K562 (cell line): ENCODE data around the gene GARRE1. TPM values are rescaled to one million over a fixed set of nuclear protein-coding genes. Genes with fewer than 3 reads are reported as not detected.

Experiments
- ATAC-seq: fragments of 200-7000 bp; cut with Tn5 transposase; 3 replicates; pipeline ENCODE4 v1.9.1; 2020; ENCODE audit warnings: moderate library complexity
- Bru-seq: library from RNA; stranded (reverse); fragments of 400-500 nt; gene quantifications from one replicate; lab custom pipeline; 2021; lab: Mats Ljungman, UMichigan
- BruChase-seq, 2 experiments: library from RNA; stranded (reverse); fragments of 400-500 nt; gene quantifications; one replicate each; lab custom pipeline; 2021; lab: Mats Ljungman, UMichigan
- BruUV-seq: library from RNA; stranded (reverse); fragments of 400-500 nt; replicated peaks from 2 replicates; lab custom pipeline; 2021; lab: Mats Ljungman, UMichigan
- CTCF ChIA-PET: fragments of 300-600 bp; formaldehyde crosslinking; extraction: SDS; loops from one replicate; lab custom pipeline; 2021; ENCODE audit warnings: low intra/inter-chr PET ratio; lab: Yijun Ruan, JAX
- POLR2A ChIA-PET: fragments of 300-600, 350-650 bp; sonication (Branson Sonifier 250); formaldehyde crosslinking; extraction: SDS; loops from one replicate; lab custom pipeline; 2021; ENCODE audit warnings: antibody characterized with exemption, inconsistent platforms; lab: Yijun Ruan, JAX
- DNase-seq, 4 experiments: peaks; one replicate each; pipeline versions ENCODE4 v3.0.0 to v3.0.0-alpha.2; 2011 to 2018; ENCODE audit warnings: low spot score in 3 of 4, mixed read lengths in 3 of 4; ENCODE audit errors: extremely low read depth in 1 of 4
- FAIRE-seq: peaks from 2 replicates; lab custom pipeline; 2011; peaks lifted over from hg19 to GRCh38; lab: Jason Lieb, UNC
- H2AFZ ChIP-seq: 2 replicates; pipeline ENCODE4 v1.6.0; 2011; ENCODE audit warnings: low read depth, low read length, control low read depth, inconsistent platforms
- H3K27ac ChIP-seq: fragments of 200-600 bp; 3 replicates; pipeline ENCODE4 v1.8.0; 2011; ENCODE audit warnings: low read depth, mild to moderate bottlenecking, control low read depth, inconsistent platforms, low read length, moderate library complexity, mixed read lengths; ENCODE audit errors: extremely low read depth
- H3K27me3 ChIP-seq, 2 experiments: fragments of 300-600 bp in 1 of 2; 2 replicates in 1 of 2; 3 replicates in 1 of 2; pipeline versions ENCODE4 v1.6.0 to v1.8.0; 2011; ENCODE audit warnings: inconsistent platforms in 2 of 2, low read length in 2 of 2, mild to moderate bottlenecking in 1 of 2, mixed read lengths in 1 of 2, moderate library complexity in 1 of 2; ENCODE audit not compliant: control insufficient read depth in 2 of 2, insufficient read depth in 2 of 2
- H3K36me3 ChIP-seq: fragments of 300-600 bp; 3 replicates; pipeline ENCODE4 v1.8.0; 2011; ENCODE audit warnings: mild to moderate bottlenecking, low read length, inconsistent platforms; ENCODE audit not compliant: control insufficient read depth, insufficient read depth
- H3K4me1 ChIP-seq, 2 experiments: fragments of 200-600 bp in 1 of 2; replicated peaks in 1 of 2; 2 replicates in 1 of 2; 3 replicates in 1 of 2; pipeline versions ENCODE4 v1.5.1 to v1.8.0; 2011; ENCODE audit warnings: inconsistent platforms in 2 of 2, low read length in 2 of 2, mild to moderate bottlenecking in 1 of 2, mixed read lengths in 1 of 2, moderate library complexity in 1 of 2; ENCODE audit not compliant: control insufficient read depth in 2 of 2, insufficient read depth in 2 of 2
- H3K4me2 ChIP-seq: 2 replicates; pipeline ENCODE4 v1.6.1; 2011; ENCODE audit warnings: low read length, control low read depth, inconsistent platforms, mixed read lengths; ENCODE audit not compliant: insufficient read depth
- H3K4me3 ChIP-seq: fragments of 200-600 bp; sonication (generic), shearing (Covaris generic); 2 replicates; pipeline ENCODE4 v1.5.1; 2016; ENCODE audit warnings: control low read depth, inconsistent platforms
- H3K79me2 ChIP-seq: fragments of 200-600 bp; 3 replicates; pipeline ENCODE4 v1.8.0; 2011; ENCODE audit warnings: low read length, inconsistent platforms; ENCODE audit not compliant: control insufficient read depth, insufficient read depth
- H3K9ac ChIP-seq, 2 experiments: 2 replicates each; pipeline versions ENCODE4 v1.6.0 to v1.6.1; 2011; ENCODE audit warnings: low read depth in 2 of 2, low read length in 2 of 2, control low read depth in 1 of 2, inconsistent platforms in 1 of 2, mild to moderate bottlenecking in 1 of 2, mixed read lengths in 1 of 2; ENCODE audit not compliant: insufficient read depth in 1 of 2
- H3K9me1 ChIP-seq: one replicate; pipeline ENCODE4 v1.6.0; 2011; ENCODE audit warnings: inconsistent platforms, mild to moderate bottlenecking, low read length, moderate library complexity; ENCODE audit not compliant: control insufficient read depth, insufficient read depth
- H3K9me3 ChIP-seq: replicated peaks from 2 replicates; pipeline ENCODE4 v1.5.1; 2011; ENCODE audit warnings: low read depth, low read length, inconsistent platforms; ENCODE audit not compliant: control insufficient read depth, insufficient read depth
- H4K20me1 ChIP-seq: replicated peaks from 2 replicates; pipeline ENCODE4 v1.6.1; 2011; ENCODE audit warnings: low read length, inconsistent platforms, mixed read lengths; ENCODE audit not compliant: control insufficient read depth, insufficient read depth
- ATF1 ChIP-seq, 2 experiments: fragments of 450-650 bp in 1 of 2; IDR thresholded peaks; 2 replicates each; pipeline ENCODE4 v1.6.1; 2016; ENCODE audit warnings: missing compliant biosample characterization in 1 of 2, missing genetic modification characterization in 1 of 2
- CHCHD3 ChIP-seq: fragments of 250-450 bp; sonication (Bioruptor Pico); IDR thresholded peaks from 2 replicates; pipeline ENCODE4 v2.1.2; 2022; ENCODE audit warnings: mild to moderate bottlenecking
- KLF16 ChIP-seq: IDR thresholded peaks from 2 replicates; pipeline ENCODE4 v1.6.1; 2016; ENCODE audit warnings: antibody characterized with exemption
- KLF6 ChIP-seq: fragments of 250-450 bp; sonication (Bioruptor Pico); IDR thresholded peaks from 2 replicates; pipeline ENCODE4 v1.4.0; 2020; ENCODE audit warnings: mild to moderate bottlenecking, moderate library complexity, borderline replicate concordance
- MTA1 ChIP-seq: fragments of 450-650 bp; IDR thresholded peaks from 2 replicates; pipeline ENCODE4 v1.6.1; 2017; ENCODE audit warnings: borderline replicate concordance
- NCOR1 ChIP-seq: fragments of 450-650 bp; IDR thresholded peaks from 2 replicates; pipeline ENCODE4 v1.6.1; 2016; ENCODE audit warnings: mild to moderate bottlenecking, moderate library complexity
- THRA ChIP-seq: fragments of 450-650 bp; IDR thresholded peaks from 2 replicates; pipeline ENCODE4 v1.6.1; 2017; ENCODE audit warnings: mild to moderate bottlenecking, moderate library complexity
- ZBTB1 ChIP-seq: sonication (generic); formaldehyde crosslinking; IDR thresholded peaks from 2 replicates; pipeline ENCODE4 v1.8.1; 2023; ENCODE audit warnings: missing genetic modification reagents, low read depth, mild to moderate bottlenecking, borderline replicate concordance
- ZNF79 ChIP-seq: fragments of 250-450 bp; sonication (Bioruptor Pico); IDR thresholded peaks from 2 replicates; pipeline ENCODE4 v1.4.0; 2020; ENCODE audit warnings: low read depth, mild to moderate bottlenecking, moderate library complexity
- WGBS: fragments of 100-300 bp; shearing (Covaris generic); methylation state at CpG from one replicate; pipeline ENCODE4 v1.1.6; 2016; ENCODE audit warnings: low coverage, mixed read lengths; ENCODE audit not compliant: insufficient coverage; ENCODE audit errors: missing lambda C conversion rate; 5-methylcytosine and 5-hydroxymethylcytosine counted together
- in situ Hi-C: fragments of 300-500 bp; cut with MboI; formaldehyde crosslinking; loops from 4 replicates; pipeline ENCODE4 v1.15.0; 2018; ENCODE audit warnings: inconsistent platforms, mixed read lengths
- intact Hi-C: fragments of 100-400 bp; cut with micrococcal nuclease; formaldehyde crosslinking; loops from 2 replicates; pipeline ENCODE4 v1.14.2; 2022
- long read RNA-seq, 3 experiments: library from polyadenylated mRNA in 2 of 3; library from RNA in 1 of 3; unstranded in 2 of 3; stranded (forward) in 1 of 3; transcript quantifications; one replicate each; pipeline ENCODE4 v2.0.0, GENCODE V29; 2019 to 2022
- polyA minus RNA-seq, 3 experiments: library from RNA; depleted of rRNA, polyadenylated mRNA; stranded (reverse); fragments of >200 nt; gene quantifications; 2 replicates each; pipeline ENCODE4 v1.2.3, GENCODE V29; 2011
- polyA plus RNA-seq, 8 experiments: library from polyadenylated mRNA; depleted of rRNA in 4 of 8; stranded (reverse) in 5 of 8; unstranded in 3 of 8; fragments of >200 nt; fragmentation: Nextera tagmentation in 2 of 8; fragmentation: Illumina TruSeq in 1 of 8; extraction: Ambion mirVana in 2 of 8; extraction: Trizol in 1 of 8; gene quantifications; 2 replicates each; pipeline versions ENCODE4 v1.2.1 to v1.2.3, GENCODE V29; 2011 to 2014; ENCODE audit warnings: inconsistent platforms in 1 of 8, missing spikeins in 1 of 8
- total RNA-seq, 7 experiments: library from RNA; depleted of rRNA in 6 of 7; stranded (reverse); fragments of >200 nt in 6 of 7; fragmentation: Illumina TruSeq in 2 of 7; extraction: Trizol in 2 of 7; gene quantifications; 2 replicates each; pipeline versions ENCODE4 v1.2.1 to v1.2.3, GENCODE V29; 2011 to 2021; ENCODE audit warnings: low replicate concordance in 1 of 7
- TF ChIP-seq, protein P1 (sequence below): sonication (generic); formaldehyde crosslinking; IDR thresholded peaks from 2 replicates; pipeline ENCODE4 v1.8.1; 2023; ENCODE audit warnings: mild to moderate bottlenecking, missing genetic modification reagents, moderate library complexity

The GARRE1 gene, protein sequence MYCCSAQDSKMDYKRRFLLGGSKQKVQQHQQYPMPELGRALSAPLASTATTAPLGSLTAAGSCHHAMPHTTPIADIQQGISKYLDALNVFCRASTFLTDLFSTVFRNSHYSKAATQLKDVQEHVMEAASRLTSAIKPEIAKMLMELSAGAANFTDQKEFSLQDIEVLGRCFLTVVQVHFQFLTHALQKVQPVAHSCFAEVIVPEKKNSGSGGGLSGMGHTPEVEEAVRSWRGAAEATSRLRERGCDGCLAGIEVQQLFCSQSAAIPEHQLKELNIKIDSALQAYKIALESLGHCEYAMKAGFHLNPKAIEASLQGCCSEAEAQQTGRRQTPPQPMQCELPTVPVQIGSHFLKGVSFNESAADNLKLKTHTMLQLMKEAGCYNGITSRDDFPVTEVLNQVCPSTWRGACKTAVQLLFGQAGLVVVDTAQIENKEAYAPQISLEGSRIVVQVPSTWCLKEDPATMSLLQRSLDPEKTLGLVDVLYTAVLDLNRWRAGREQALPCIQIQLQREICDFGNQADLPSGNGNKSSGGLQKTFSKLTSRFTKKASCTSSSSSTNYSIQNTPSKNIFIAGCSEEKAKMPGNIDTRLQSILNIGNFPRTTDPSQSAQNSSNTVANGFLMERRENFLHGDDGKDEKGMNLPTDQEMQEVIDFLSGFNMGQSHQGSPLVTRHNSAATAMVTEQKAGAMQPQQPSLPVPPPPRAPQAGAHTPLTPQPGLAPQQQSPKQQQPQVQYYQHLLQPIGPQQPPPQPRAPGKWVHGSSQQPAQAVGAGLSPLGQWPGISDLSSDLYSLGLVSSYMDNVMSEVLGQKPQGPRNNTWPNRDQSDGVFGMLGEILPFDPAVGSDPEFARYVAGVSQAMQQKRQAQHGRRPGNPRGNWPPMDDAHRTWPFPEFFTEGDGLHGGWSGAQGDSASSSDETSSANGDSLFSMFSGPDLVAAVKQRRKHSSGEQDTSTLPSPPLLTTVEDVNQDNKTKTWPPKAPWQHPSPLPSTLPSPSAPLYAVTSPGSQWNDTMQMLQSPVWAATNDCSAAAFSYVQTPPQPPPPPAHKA (N-terminal part only)
- 22.1 and 52.0 TPM in 2 replicates for total RNA-seq (2011; cell fraction: chromatin; rRNA removed; ENCODE audit: low replicate concordance)
- total RNA-seq (2011; cell fraction: nucleolus; rRNA removed), result 15.7 and 16.2 TPM in 2 replicates
- 17.7 and 19.2 TPM in 2 replicates for total RNA-seq (2011; cell fraction: nucleoplasm; rRNA removed)
- total RNA-seq (2014; rRNA removed) (7.4 and 8.0 TPM in 2 replicates), total RNA-seq (2014; rRNA removed; fragmentation: Illumina TruSeq; extraction: Trizol) (8.2 and 9.3 TPM in 2 replicates), total RNA-seq (2015; rRNA removed; fragmentation: Illumina TruSeq; extraction: Trizol) (5.4 and 6.0 TPM in 2 replicates), total RNA-seq (2021) (11.2 and 12.8 TPM in 2 replicates), polyA plus RNA-seq (2011; rRNA removed) (10.0 and 10.9 TPM in 2 replicates), polyA plus RNA-seq (2014; fragmentation: Illumina TruSeq; extraction: Trizol) (7.5 and 8.4 TPM in 2 replicates), polyA plus RNA-seq (2014; fragmentation: Nextera tagmentation; extraction: Ambion mirVana) (1 to 10 TPM; 1.6 to 4.1 TPM), polyA plus RNA-seq (2014; rRNA removed) (7.5 and 7.7 TPM in 2 replicates), polyA minus RNA-seq (2011; rRNA and poly(A)+ RNA removed) (10.5 and 11.8 TPM in 2 replicates), Bru-seq, nascent RNA (percentile 65 among the genes with signal in this experiment), BruChase-seq, experiment 1, labeled RNA remaining after a 2-hour chase (percentile 67 among the genes with signal in this experiment), BruChase-seq, experiment 2, labeled RNA remaining after a 6-hour chase (percentile 68 among the genes with signal in this experiment)
- polyA plus RNA-seq (2011; cell fraction: cytosol; rRNA removed), result 12.0 and 12.4 TPM in 2 replicates
- polyA plus RNA-seq (2011; cell fraction: nucleus; rRNA removed), result 10.6 and 15.7 TPM in 2 replicates
- 8.0 and 12.3 TPM in 2 replicates for polyA plus RNA-seq (2012)
- polyA minus RNA-seq (2011; cell fraction: cytosol; rRNA and poly(A)+ RNA removed), result 7.3 and 8.7 TPM in 2 replicates
- polyA minus RNA-seq (2011; cell fraction: nucleus; rRNA and poly(A)+ RNA removed), result 8.9 and 11.8 TPM in 2 replicates
- long read RNA-seq, experiment 1, full-length matches to known transcripts, result 5 of 34 reads
- long read RNA-seq, experiment 1, partial matches to known transcripts, result 11 of 34 reads
- long read RNA-seq, experiment 1, other reads (novel, unspliced or antisense), result 18 of 34 reads
- long read RNA-seq, experiment 2, partial matches to known transcripts, result 0 of 14 reads
- long read RNA-seq, experiment 2, other reads (novel, unspliced or antisense), result 14 of 14 reads
- long read RNA-seq, experiment 3, partial matches to known transcripts, result 0 of 2 reads
- long read RNA-seq, experiment 3, other reads (novel, unspliced or antisense), result 2 of 2 reads

- H3K27me3 ChIP-seq, result no peaks in the 10 kb centered on the region
- peak; percentile 94 for ATAC-seq
- no peaks in the 10 kb centered on the region for H3K9me1 ChIP-seq
- POLR2A ChIA-PET, result no interaction called here
- intact Hi-C loops, result no loop called here
- H3K27ac ChIP-seq, result peak within 1 kb of the TSS; percentile 82
- CTCF ChIA-PET, result no interaction called here
- no peaks in the 10 kb centered on the region for H3K9me3 ChIP-seq
- no peaks in the 10 kb centered on the region for H4K20me1 ChIP-seq
- H3K79me2 ChIP-seq, result peaks cover 35% of the 10 kb centered on the region
- H3K4me3 ChIP-seq, result peak within 1 kb of the TSS; percentile 81
- in situ Hi-C loops, result no loop called here
- WGBS, result 3% methylated on average over 26 of the region's 56 CpGs
- H3K4me1 ChIP-seq, result peaks cover 4 to 24% of the 10 kb centered on the region in 2 experiments; a peak in 3 of 5 replicates
- no peak for FAIRE-seq
- H2AFZ ChIP-seq, result peak within 1 kb of the TSS; percentile 99
- BruUV-seq, result TSS peak; percentile 94
- peak within 1 kb of the TSS; percentile 94 for H3K4me2 ChIP-seq
- DNase-seq, result peak; percentile 89 to 92 (median 90)
- H3K36me3 ChIP-seq, result 0 out of 3 replicates have a peak, but pooled peaks cover 4% of the 10 kb centered on the region
- H3K9ac ChIP-seq, result peak within 1 kb of the TSS; percentile 87 to 94
- no peak for TF ChIP-seq CHCHD3 (CRISPR knock-in tag)
- TF ChIP-seq KLF6 (CRISPR knock-in tag), result no peak
- TF ChIP-seq MTA1, result no peak
- no peak for TF ChIP-seq ATF1 (CRISPR knock-in tag; IDR thresholded peaks at IDR 0.05)
- TF ChIP-seq ATF1 (tag; IDR thresholded peaks at IDR 0.05), result peak; percentile 64
- no peak for TF ChIP-seq THRA
- TF ChIP-seq NCOR1, result 0 out of 2 replicates have a peak, but pooled peaks have one; percentile 10
- no peak for TF ChIP-seq ZBTB1 (CRISPR knock-in tag)
- no peak for TF ChIP-seq ZNF79 (CRISPR knock-in tag)
- TF ChIP-seq KLF16, result peak; percentile 29; the same call in 1 of the 2 replicates
- TF ChIP-seq, protein P1, sequence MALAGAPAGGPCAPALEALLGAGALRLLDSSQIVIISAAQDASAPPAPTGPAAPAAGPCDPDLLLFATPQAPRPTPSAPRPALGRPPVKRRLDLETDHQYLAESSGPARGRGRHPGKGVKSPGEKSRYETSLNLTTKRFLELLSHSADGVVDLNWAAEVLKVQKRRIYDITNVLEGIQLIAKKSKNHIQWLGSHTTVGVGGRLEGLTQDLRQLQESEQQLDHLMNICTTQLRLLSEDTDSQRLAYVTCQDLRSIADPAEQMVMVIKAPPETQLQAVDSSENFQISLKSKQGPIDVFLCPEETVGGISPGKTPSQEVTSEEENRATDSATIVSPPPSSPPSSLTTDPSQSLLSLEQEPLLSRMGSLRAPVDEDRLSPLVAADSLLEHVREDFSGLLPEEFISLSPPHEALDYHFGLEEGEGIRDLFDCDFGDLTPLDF (CRISPR knock-in tag), result no peak
Observed at GRCh38 chr19:34254046-34254697, at the start of gene GARRE1. TSS of gene GARRE1 (plus strand) at chr19:34254554. CDS start at chr19:34300474, 45,920 bp downstream.
